Glomerular visceral epithelial cell (primary cell): ENCODE data around the gene C6orf136.

Experiments used
- DNase-seq: peaks from one replicate; pipeline ENCODE4 v3.0.0-alpha.2; 2016; ENCODE audit errors: extremely low spot score

The C6orf136 gene

GRCh38 chr6:30615958-30616810 lies 30.7 kb upstream of the C6orf136 start:
- DNase-seq = peak; percentile 51

GRCh38 chr6:30616811-30617564 lies 29.9 kb upstream of the C6orf136 start, which contains the start of gene PPP1R10:
Gene PPP1R10, minus strand, starts transcription at chr6:30617243. Its CDS starts 7,299 bp downstream, at chr6:30609944.
- DNase-seq = peak; percentile 100

- DNase-seq = peak; percentile 98
These were observed 29.2 kb upstream of the C6orf136 start, which contains the start of gene MRPS18B for GRCh38 chr6:30617565-30618269. Gene MRPS18B, plus strand, starts transcription at chr6:30617840. Its CDS starts 26 bp downstream, at chr6:30617866.

DNA sequence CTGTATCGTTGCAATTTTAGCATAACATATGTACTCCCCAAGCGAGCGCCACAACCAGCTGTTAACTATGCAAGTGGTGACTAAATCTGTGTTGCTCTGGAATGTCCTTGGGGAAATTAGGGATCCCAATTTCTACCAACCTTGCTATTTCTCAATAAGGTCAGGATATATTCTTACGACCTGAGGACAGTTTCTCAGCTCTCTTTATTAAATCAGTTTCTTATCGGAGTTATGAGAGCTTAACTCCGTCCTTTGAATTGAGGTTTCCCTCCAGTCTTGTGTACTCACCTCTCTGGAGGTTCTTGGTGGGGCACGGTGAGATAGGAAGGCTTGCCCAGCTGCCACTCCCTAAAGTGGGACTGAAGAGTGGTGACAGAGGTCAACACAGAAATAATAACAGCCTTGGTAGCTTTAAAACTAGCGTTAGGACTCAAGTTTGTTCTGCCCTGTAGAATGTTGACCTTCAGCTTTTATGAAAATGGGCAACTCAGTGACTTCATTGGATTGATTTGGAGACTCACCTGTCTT lies 28.6 kb upstream of the C6orf136 start:
- DNase-seq = no peak

GRCh38 chr6:30619561-30619960 lies 27.4 kb upstream of the C6orf136 start:
- DNase-seq = no peak

DNA sequence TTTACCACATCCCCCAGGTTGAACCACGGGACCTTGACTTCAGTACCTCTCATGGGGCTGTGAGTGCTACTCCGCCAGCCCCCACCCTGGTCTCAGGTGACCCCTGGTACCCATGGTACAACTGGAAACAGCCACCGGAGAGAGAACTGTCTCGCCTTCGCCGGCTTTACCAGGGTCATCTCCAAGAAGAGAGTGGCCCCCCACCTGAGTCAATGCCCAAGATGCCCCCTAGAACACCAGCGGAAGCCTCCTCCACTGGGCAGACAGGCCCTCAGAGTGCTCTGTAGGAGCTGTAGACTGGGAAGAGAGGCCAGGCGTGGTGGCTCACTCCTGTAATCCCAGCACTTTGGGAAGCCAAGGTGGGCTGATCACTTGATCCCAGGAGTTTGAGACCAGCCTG lies 21.4 kb upstream of the C6orf136 start:
- DNase-seq = no peak

DNA sequence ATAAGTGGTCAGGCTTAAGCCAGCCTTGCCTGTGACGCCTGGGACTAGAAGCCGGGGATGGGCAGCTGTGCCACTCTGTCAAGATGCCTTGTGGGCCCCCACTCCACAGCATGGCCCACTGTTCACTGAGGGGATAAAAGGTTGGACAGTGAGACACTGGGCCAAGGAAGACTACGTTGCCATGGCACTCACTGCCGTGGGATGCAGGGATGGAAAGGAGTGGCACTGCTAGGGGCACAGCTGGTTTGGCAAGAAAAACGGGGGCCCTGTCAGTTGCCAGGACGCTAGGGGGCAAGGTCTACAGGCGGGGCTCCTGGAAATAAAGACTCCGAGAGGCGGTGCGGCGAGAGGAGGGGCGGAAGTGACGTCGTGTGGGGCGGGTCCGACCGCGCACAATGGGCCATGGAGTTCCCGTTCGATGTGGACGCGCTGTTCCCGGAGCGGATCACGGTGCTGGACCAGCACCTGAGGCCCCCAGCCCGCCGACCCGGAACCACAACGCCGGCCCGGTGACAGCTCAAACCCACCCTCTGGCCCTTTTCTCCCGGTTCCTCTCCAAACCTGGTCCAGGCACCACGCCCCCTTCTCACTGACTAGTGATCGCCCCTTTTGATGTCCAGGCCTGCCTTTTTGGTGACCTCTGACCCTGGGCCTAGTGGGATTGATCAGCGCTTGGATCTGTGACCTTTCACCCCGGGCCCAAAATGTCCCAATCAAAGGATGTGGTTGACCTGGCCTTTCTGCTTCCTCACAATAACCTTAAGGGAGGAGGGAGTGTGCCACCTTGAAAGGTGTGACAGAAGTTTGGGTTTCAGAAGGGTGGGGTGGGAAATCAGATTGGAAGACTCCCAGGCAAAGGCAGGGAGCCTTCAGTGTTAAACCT lies 20.2 kb upstream of the C6orf136 start, which contains the start of gene ATAT1:
TSS of gene ATAT1 (plus strand) at position 391 of the 883 bp plus-strand sequence.
- DNase-seq = peak; percentile 79

- no peak for DNase-seq
These were observed 11.1 kb upstream of the C6orf136 start for GRCh38 chr6:30635834-30636233.

DNA sequence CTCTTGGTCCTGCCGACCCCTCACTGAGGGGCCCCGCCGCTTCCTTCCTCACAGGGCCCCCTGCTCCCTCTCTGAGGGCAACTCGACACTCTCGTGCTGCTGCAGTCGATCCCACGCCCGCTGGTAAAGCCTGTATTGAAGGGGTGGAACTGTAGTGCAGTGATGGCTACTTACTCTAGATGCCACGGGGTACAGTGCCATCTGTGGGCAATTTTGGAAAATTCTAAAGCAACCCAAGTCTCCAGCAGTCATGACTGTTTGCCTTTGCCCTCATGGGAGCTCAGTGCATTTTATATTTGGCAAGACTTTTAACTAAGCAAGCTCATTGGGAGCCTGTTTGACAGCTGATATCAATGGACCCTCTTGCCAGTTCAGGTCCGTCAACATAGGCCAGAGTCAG lies 6.5 kb upstream of the C6orf136 start:
- DNase-seq = no peak

DNA sequence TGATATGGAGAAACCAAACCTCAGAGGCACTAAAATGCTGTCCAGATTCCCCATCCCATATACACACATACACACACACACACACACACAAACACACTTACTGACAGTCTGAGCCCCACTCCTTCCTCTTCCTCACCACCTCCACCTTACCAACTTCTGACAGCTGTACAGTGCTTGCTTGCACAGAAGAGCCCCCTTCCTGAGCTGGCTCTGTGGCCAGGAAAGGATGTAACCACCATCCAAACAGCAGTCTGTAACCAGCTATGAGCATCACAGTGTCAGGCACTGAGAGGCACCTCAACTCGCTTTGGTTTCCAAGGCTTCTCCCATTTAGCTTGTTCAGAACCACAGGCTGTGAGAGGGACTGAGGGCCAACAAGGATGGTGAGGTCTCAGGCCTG lies 5.9 kb upstream of the C6orf136 start:
- no peak for DNase-seq

DNA sequence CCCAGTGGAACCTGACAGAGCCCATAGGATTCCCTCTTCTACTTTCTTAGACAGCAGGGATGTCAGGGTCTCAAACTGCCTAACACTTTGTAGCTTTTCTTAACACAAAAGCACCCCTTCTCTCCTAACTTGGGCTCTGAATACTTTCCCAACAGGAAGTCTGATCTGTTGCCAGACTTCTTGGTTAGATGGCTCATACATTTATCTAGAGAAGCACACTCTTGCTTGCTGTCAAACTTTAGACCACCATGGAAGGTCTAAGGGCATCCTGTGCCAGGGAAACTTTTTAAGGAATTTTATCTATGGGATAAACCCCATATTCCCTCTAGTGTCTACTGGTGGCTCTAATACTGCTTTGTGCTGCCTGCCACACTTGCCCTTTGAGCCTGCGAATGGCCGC lies 3.3 kb upstream of the C6orf136 start:
- no peak for DNase-seq

DNA sequence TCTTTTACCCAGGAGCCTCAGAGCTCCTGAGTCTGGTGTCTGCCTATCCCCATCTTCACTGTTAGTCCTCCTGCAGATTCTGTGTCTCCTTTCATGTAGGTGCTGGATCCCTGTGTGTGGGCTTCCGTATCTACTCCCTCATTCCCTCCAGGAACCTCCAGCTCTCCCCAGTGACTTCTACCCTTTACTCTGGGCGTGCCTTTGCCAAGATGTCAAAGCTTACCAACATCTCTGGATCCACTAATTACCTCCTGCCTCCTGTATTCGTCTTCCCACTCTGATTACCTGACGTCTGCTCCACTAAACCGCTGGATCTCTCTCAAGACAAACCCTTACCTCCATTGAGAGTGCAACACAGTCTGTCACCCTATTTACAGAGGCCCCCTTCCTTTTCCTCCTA lies 2.2 kb upstream of the C6orf136 start:
- DNase-seq = no peak

- no peak for DNase-seq
These were observed 944 bp upstream of the C6orf136 start for GRCh38 chr6:30645989-30646388.

- peak; percentile 77 for DNase-seq
These were observed 546 bp downstream of the C6orf136 start for GRCh38 chr6:30647242-30648116.

DNA sequence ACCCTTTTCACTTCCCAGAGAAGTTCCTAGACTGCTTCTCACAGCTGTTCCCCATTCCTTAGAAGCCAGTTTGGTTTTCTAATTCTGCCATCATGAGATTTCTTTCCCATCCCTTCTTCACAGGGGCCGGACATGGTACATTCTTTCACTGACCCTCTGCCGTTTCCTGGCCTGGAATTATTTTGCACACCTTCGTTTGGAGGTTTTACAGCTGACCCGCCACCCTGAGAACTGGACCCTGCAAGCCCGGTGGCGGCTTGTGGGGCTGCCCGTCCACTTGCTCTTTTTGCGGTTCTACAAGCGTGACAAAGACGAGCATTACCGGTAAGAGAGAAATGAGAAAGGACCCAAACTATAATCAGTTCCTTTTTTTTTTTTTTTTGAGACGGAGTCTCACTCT lies 4.2 kb downstream of the C6orf136 start:
- DNase-seq = no peak

DNA sequence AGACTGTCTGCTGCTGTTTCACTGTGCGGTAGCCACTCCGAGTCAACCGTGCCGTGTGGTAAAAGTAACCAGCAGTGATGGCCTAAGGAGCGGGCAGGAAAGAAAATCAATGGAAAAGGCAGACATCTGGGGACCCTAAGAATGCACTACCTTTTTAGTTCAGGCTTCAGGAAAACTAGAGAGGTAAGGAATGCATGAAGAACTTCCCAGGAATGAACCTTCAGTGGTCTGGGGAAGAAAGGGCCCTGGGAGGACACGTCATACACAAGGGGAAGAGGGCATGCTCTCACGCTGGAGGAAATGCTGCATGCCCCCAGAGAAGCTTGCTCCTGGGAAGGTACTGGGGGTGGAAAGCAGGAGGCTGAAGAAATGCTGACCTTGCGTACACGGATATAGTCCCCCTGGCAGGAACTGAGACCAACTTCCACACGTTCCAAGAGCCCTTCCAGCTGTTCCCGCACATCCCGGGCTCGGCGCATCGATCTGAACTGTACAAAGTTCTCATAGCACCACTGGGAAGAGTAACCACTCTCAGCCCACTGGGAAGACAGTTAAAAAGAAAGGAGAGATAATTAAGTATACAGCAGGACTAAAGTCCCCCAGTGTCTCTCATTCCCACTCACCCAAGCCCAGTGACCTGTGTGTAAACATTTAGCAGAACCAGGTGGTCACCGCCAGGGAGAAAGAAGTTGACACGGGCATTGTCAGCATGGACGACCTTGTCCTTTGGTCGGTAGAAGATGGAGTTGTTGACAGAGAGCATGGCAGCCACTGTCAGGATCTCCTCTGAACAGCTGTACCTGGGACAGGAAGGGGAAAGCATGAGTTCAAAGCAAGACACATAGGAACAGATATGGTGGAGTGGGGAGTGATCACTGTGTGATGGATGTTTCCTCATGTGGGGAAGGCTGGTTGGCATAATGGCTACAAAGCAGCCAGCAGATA lies 8.1 kb downstream of the C6orf136 start:
- no peak for DNase-seq

GRCh38 chr6:30655743-30656094 lies 8.8 kb downstream of the C6orf136 start:
- no peak for DNase-seq

DNA sequence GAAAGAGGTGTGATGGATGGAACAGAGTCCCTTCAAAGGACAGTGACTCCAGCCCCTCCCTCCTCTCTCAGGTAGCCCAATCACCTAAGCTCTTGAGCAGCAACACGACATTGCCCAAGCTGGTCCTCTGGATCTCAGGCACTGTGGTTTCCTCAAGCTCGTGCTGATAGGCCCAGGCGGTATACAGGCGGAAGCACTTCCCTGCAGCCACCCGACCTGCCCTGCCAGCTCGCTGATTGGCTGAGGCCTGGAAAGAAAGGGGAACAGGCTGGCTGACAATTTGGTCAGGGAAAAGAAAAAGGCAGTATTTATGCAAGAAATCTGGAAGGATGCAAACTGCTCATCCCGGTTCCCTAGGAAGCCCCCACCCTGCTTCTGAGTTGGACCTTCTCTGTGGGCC lies 9.6 kb downstream of the C6orf136 start:
- no peak for DNase-seq

DNA sequence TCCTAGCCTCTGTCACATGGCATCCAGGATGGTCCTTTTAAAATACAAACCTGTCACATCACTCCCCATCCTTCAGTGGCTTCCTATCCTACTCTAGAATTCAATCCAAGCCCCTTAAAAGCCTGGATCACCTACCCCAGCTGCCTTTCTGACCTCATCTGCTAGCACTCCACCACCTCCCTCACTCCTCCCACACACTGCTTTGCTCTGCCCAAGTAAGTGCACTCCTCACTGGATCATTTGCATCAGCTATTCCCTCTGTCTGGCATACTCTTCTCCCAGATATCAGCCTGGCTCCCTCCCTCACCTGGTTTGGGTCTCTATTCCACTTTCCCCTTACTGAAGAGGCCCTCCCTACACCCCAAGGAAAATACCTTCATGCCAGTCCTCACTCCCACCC lies 10.5 kb downstream of the C6orf136 start:
- no peak for DNase-seq
